HG03571 (cell line): ENCODE measurements around the gene ZBTB2.

Source experiments
- ATAC-seq: cut with Tn5 transposase; IDR thresholded peaks from one replicate; pipeline ENCODE4 v1.9.1; 2021; ENCODE audit not compliant: unreplicated experiment

The ZBTB2 gene

GRCh38 chr6:151391471-151392413, at the start of gene ZBTB2:
ZBTB2 (minus strand) TSS chr6:151391559; CDS start chr6:151373637, 17,922 bp downstream.
- ATAC-seq = peak; percentile 3

- ATAC-seq = peak; percentile 49
Observed at GRCh38 chr6:151440930-151441329, 49.6 kb upstream of the ZBTB2 start.

DNA sequence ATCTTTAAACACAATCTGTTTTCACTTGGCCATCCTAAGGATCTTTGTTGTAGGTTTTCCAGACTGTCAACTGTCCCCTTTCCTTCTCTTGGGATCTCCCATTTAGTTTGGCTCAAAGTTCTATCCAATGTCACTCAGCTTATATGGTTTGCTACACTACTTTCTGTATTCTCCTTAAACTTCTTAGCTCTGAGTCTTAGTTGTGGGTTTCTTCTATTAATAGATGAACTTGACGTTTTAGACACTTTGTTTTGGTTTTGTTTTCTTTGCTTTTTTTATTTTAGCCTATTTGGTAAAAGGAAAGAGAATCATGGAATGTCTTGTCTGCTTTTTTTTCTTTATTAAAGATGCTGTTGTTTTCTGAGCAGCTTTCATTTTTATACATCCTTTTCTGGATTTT, 49.1 kb upstream of the ZBTB2 start:
- ATAC-seq = peak; percentile 34

GRCh38 chr6:151437401-151437800, 46.0 kb upstream of the ZBTB2 start:
- ATAC-seq = no peak

DNA sequence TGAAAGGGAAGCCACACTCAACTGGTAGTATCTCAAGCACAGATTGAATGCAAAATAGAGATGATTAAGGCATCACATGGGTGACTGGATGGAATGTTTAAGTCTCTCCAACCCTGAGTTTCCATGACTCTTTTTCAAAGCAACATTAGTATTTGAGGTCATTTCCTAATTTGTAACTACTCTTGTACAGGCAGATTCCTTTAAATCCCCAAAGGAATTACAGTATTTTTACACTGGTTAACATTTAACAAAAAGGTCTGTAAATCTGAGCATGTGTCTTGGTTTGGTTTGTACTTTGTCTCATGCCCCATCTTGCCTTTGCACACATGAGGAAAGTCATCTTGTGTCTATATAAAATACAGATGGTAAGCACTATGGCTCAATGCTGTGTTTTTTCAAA, 45.4 kb upstream of the ZBTB2 start:
- ATAC-seq = no peak

DNA sequence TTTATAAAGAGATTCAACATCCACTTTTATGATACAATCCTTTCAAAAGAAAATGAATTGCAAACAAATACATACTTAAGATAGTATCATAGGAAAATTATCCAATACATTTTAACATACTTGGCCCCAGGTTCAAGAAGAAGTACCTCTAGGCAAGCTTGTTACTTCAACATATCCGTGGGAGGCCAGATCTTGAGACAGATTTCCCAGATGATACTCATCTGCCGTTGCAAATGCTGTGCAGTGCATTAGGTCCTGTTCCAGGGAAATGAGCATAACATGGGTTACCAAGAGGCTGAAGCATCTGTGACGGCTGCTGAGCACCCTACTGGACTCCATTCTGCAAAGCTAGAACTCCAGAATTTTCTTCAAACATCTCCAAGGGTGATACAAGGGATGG, 44.9 kb upstream of the ZBTB2 start:
- no peak for ATAC-seq

GRCh38 chr6:151434369-151434768, 43.0 kb upstream of the ZBTB2 start:
- ATAC-seq = no peak

- ATAC-seq = no peak
Observed at GRCh38 chr6:151432651-151433050, 41.3 kb upstream of the ZBTB2 start.

DNA sequence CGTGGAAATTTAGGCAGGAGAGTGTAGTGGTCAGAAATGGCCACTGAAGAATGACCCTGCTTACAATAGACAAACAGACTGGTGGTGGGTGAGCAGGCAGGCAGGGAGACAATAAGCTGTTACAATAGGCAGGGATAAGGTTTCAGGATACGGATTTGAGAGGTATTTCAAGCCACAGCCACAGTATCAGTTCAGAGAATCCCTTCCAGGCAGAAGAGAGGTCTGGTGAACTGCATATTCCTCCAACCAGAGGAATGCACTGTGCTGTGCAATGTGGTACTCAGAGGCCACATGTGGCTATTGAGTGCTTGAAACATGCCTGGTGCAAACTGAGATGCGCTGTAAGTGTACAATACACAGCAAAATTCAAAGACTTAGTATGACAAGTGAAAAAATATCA, 40.0 kb upstream of the ZBTB2 start:
- no peak for ATAC-seq

GRCh38 chr6:151430886-151431285, 39.5 kb upstream of the ZBTB2 start:
- no peak for ATAC-seq

DNA sequence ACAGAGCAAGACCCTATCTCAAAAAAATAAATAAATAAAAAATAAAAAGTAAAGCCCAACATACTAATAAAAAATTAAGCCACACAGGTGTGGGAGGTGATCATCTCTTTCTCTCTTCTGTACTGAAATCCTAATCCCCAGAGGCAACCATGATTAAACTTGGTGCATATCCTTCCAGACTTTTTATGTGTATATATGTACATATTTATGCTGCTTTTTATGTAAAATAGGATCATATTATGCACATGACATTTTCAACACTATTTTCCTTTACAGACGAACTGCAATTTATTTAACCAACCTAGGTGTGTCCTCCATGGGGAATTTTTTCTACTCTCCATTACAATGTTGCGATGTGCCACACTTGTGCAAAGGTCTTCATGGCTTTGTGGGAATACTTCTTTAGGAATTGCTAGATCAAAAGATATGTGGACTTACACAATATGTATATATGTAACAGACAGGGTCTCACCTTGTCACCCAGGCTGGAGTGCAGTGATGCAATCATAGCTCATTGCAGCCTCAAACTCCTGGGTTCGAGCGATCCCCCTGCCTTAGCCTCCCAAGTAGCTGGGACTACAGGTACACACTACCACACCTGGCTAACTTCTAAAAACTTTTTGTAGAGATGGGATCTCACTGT, 36.9 kb upstream of the ZBTB2 start:
- no peak for ATAC-seq

DNA sequence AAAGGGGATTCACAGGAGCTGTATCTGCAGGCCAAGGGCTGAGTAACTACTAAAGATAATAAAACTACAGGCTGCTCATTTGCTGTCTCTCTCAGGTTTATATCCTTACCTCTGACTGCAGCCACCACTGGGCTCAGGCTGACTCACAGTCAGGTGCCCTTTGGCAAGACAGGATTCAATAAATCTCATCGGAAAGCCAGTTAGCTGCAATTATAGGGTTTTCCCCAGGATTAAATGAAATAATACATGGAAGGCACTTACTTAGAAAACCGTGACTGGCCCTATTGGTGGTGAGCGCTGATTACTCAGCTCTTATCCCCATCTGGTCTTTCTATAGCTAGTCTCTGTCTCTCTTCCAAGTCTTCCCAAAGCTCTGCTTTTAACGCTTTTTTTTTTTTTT, 34.2 kb upstream of the ZBTB2 start:
- no peak for ATAC-seq

DNA sequence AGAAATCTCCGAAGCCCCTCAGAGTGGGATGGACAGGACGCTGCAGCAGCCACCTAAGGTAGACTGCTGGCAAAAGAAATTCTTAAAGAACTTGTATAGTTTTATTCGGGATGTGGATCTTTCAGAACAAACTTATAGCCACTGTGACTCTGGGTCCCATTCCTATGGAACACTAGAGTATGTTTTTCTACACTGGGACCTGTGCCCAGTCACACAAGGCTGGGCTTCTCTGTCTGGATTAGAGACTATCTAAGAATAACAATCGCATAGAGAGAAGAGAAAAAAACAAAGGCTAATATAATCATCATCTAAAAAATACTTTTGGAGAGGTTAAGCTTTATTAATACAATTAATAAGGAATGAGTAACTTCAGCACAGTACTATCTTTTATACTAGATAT, 31.6 kb upstream of the ZBTB2 start:
- ATAC-seq = no peak

- no peak for ATAC-seq
Observed at GRCh38 chr6:151417477-151417876, 26.1 kb upstream of the ZBTB2 start.

GRCh38 chr6:151414641-151415260, 23.4 kb upstream of the ZBTB2 start:
- no peak for ATAC-seq

DNA sequence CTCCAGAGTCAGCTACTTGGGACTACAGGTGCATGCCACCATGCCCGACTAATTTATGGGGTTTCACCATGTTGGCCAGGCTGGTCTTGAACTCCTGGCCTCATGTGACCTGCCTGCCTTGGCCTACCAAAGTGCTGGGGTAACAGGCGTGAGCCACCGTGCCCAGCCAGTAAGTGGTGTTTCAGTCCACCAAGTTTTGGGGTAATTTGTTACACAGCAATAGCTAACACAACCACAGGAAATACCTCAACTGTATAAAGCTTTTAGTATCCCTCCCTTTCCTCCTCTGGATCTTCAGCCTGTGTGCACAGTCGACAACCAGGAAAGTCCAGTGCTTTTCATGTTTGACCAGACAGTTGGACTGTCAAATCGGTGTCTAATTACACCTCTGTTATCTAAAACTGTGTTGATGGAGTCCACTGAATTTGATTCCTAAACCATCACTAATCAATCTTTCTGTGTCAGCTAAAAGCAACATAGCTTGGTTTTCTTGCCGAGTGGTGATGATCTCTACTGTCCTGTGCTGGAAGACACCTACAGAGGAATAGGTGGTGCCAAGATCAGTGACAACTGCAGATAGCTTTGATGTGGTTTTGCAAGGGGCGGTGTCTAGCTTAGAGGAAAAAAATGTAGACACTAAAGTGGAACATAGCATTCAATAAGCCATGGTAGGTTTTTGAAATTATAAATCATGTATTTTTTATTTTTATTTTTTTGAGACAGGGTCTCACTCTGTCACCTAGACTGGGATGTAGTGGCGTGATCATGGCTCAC, 22.2 kb upstream of the ZBTB2 start:
- ATAC-seq = no peak

GRCh38 chr6:151412909-151413308, 21.6 kb upstream of the ZBTB2 start:
- no peak for ATAC-seq

DNA sequence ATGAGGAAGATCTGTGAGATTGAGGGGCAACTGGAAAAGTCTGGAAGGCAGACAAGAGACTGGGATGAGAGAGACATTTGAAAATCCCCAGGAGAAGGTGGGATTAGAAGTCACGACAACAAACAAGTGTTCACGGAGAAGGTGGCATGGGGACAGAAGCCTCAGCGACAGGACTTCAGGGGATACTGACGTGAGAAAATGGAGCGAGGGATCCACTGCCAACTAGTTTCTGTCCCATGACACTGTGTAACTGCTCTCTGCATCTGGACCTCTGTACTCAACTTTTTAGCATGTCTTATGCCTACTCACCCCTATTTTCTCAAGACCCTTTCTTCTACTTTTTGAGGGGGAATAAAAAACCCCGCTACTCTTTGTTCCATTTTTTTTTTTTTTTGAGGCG, 18.3 kb upstream of the ZBTB2 start:
- no peak for ATAC-seq

- ATAC-seq = peak; percentile 82
Observed at GRCh38 chr6:151409260-151409659, 17.9 kb upstream of the ZBTB2 start.

- no peak for ATAC-seq
Observed at GRCh38 chr6:151408858-151409257, 17.5 kb upstream of the ZBTB2 start.

GRCh38 chr6:151403919-151404308, 12.6 kb upstream of the ZBTB2 start:
- ATAC-seq = no peak
